Thyroid gland (tissue), 4 donors: ENCODE data around the gene CUL2.
A peak's percentile ranks its signal among the peaks of the same experiment; 100 is the strongest.

Source experiments
- POLR2A ChIP-seq, 2 donors: fragments of 450-650 bp; IDR thresholded peaks; one replicate each; pipeline ENCODE4 v1.6.1; 2017; ENCODE audit warnings: antibody characterized with exemption in 2 of 2, mild to moderate bottlenecking in 2 of 2, moderate library complexity in 1 of 2
- TF ChIP-seq, protein P1 (sequence below), 6 experiments: fragments of 200-600 bp in 3 of 6; fragments of 450-650 bp in 3 of 6; sonication (generic) in 3 of 6; IDR thresholded peaks; one replicate each; pipeline ENCODE4 v1.5.1; 2016 to 2019; ENCODE audit warnings: antibody characterized with exemption in 6 of 6, mild to moderate bottlenecking in 2 of 6, inconsistent platforms in 1 of 6, moderate library complexity in 1 of 6

- TF ChIP-seq, protein P1, sequence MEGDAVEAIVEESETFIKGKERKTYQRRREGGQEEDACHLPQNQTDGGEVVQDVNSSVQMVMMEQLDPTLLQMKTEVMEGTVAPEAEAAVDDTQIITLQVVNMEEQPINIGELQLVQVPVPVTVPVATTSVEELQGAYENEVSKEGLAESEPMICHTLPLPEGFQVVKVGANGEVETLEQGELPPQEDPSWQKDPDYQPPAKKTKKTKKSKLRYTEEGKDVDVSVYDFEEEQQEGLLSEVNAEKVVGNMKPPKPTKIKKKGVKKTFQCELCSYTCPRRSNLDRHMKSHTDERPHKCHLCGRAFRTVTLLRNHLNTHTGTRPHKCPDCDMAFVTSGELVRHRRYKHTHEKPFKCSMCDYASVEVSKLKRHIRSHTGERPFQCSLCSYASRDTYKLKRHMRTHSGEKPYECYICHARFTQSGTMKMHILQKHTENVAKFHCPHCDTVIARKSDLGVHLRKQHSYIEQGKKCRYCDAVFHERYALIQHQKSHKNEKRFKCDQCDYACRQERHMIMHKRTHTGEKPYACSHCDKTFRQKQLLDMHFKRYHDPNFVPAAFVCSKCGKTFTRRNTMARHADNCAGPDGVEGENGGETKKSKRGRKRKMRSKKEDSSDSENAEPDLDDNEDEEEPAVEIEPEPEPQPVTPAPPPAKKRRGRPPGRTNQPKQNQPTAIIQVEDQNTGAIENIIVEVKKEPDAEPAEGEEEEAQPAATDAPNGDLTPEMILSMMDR (IDR thresholded peaks at IDR 0.05), result peak in 4 of 6 experiments; percentile 20 to 78 (median 54)
- TF ChIP-seq POLR2A (IDR thresholded peaks at IDR 0.05), result no peak
Measured at GRCh38 chr10:34960983-34961382, 129.2 kb downstream of the CUL2 start.
